ENCODE measurements around the gene MPIG6B.

Gene MPIG6B

GRCh38 chr6:31718265-31718664 is 4.9 kb upstream of the MPIG6B start:
- Histone ChIP-seq H3K4me1 (ENCODE audit: control insufficient read depth, low read length) (no peaks in the 10 kb centered on the region), H3F3A (ENCODE audit: control insufficient read depth, insufficient read depth) (no peaks in the 10 kb centered on the region), H3K4me3 (ENCODE audit: low read length) (no peak overlapping the region), H3K79me2 (ENCODE audit: control insufficient read depth, low read length) (no peaks in the 10 kb centered on the region), H3K36me3 (ENCODE audit: control insufficient read depth, low read length) (no peaks in the 10 kb centered on the region), H3K27ac (ENCODE audit: low read depth, low read length) (no peak overlapping the region), H4K20me1 (ENCODE audit: control insufficient read depth, insufficient read depth, low read depth, low read length) (no peaks in the 10 kb centered on the region), H3K27me3 (ENCODE audit: control insufficient read depth, low read length) (peaks cover 23% of the 10 kb centered on the region), H3K9me3 (ENCODE audit: control insufficient read depth, insufficient read depth, low read length) (no peaks in the 10 kb centered on the region), H3K4me2 (ENCODE audit: low read length) (no peak overlapping the region), H3K9me2 (replicated peaks; ENCODE audit: control insufficient read depth, low read length) (no peaks in the 10 kb centered on the region)
- no peak for TF ChIP-seq EZH2phosphoT487 (IDR thresholded peaks at IDR 0.05; ENCODE audit: borderline replicate concordance, low read length)
- TF ChIP-seq CTCF (IDR thresholded peaks at IDR 0.05; ENCODE audit: low read depth, low read length, poor library complexity, severe bottlenecking), result no peak

GRCh38 chr6:31719001-31719400 is 4.2 kb upstream of the MPIG6B start:
- no peaks in the 10 kb centered on the region for H4K20me1 ChIP-seq (ENCODE audit: control insufficient read depth, insufficient read depth, low read depth, low read length)
- no peaks in the 10 kb centered on the region for H3K9me3 ChIP-seq (ENCODE audit: control insufficient read depth, insufficient read depth, low read length)
- H3F3A ChIP-seq (ENCODE audit: control insufficient read depth, insufficient read depth), result no peaks in the 10 kb centered on the region
- no peaks in the 10 kb centered on the region for H3K9me2 ChIP-seq (replicated peaks; ENCODE audit: control insufficient read depth, low read length)
- no peak for TF ChIP-seq CTCF (IDR thresholded peaks at IDR 0.05; ENCODE audit: low read depth, low read length, poor library complexity, severe bottlenecking)
- TF ChIP-seq EZH2phosphoT487 (IDR thresholded peaks at IDR 0.05; ENCODE audit: borderline replicate concordance, low read length), result no peak
- H3K27ac ChIP-seq (ENCODE audit: low read depth, low read length), result no peak overlapping the region
- peaks cover 19% of the 10 kb centered on the region for H3K27me3 ChIP-seq (ENCODE audit: control insufficient read depth, low read length)
- H3K4me3 ChIP-seq (ENCODE audit: low read length), result no peak overlapping the region
- H3K36me3 ChIP-seq (ENCODE audit: control insufficient read depth, low read length), result no peaks in the 10 kb centered on the region
- H3K4me2 ChIP-seq (ENCODE audit: low read length), result no peak overlapping the region
- no peaks in the 10 kb centered on the region for H3K79me2 ChIP-seq (ENCODE audit: control insufficient read depth, low read length)
- no peaks in the 10 kb centered on the region for H3K4me1 ChIP-seq (ENCODE audit: control insufficient read depth, low read length)

- Histone ChIP-seq H3F3A (ENCODE audit: control insufficient read depth, insufficient read depth) (no peaks in the 10 kb centered on the region), H3K4me1 (ENCODE audit: control insufficient read depth, low read length) (no peaks in the 10 kb centered on the region), H3K79me2 (ENCODE audit: control insufficient read depth, low read length) (no peaks in the 10 kb centered on the region), H3K4me3 (ENCODE audit: low read length) (no peak overlapping the region), H4K20me1 (ENCODE audit: control insufficient read depth, insufficient read depth, low read depth, low read length) (no peaks in the 10 kb centered on the region), H3K36me3 (ENCODE audit: control insufficient read depth, low read length) (no peaks in the 10 kb centered on the region), H3K4me2 (ENCODE audit: low read length) (no peak overlapping the region), H3K27me3 (ENCODE audit: control insufficient read depth, low read length) (peaks cover 10% of the 10 kb centered on the region; the same call in 1 of the 2 replicates), H3K9me3 (ENCODE audit: control insufficient read depth, insufficient read depth, low read length) (no peaks in the 10 kb centered on the region), H3K27ac (ENCODE audit: low read depth, low read length) (no peak overlapping the region), H3K9me2 (replicated peaks; ENCODE audit: control insufficient read depth, low read length) (no peaks in the 10 kb centered on the region)
- TF ChIP-seq CTCF (IDR thresholded peaks at IDR 0.05; ENCODE audit: low read depth, low read length, poor library complexity, severe bottlenecking), result no peak
- no peak for TF ChIP-seq EZH2phosphoT487 (IDR thresholded peaks at IDR 0.05; ENCODE audit: borderline replicate concordance, low read length)
Measured at GRCh38 chr6:31720196-31720770, 2.9 kb upstream of the MPIG6B start.
